Effector CD8-positive, alpha-beta T cell (primary cell): Measurements from ENCODE around the gene MAGI2.

Experiments used
- DNase-seq: peaks from one replicate; lab custom pipeline; 2025; lab: John Stamatoyannopoulos, UW

MAGI2 gene

GRCh38 chr7:78906735-78907134, 546.7 kb downstream of the MAGI2 start:
- no peak for DNase-seq

DNA sequence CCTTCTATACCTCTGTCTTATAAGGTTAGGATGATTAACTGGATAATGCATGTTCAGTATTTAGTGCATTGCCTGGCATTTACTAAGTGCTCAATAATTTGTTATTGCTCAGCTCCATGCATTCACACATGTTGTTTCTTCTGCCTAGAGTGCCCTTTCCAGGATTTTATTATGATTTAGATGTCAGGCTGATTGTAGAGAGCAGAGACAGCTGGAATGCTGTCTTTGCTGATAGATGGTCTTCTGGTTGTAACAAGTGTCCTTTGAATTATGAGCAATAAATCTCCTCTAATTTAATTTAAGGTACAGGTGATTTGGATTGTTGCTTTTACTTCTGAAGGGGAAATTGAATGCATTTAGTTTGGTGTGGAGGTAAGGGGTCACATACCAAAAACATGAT, 548.0 kb downstream of the MAGI2 start:
- DNase-seq, result no peak

- no peak for DNase-seq
Observed at GRCh38 chr7:78904983-78905382, 548.5 kb downstream of the MAGI2 start.

- no peak for DNase-seq
Observed at GRCh38 chr7:78901566-78901965, 551.9 kb downstream of the MAGI2 start.

- DNase-seq, result no peak
Observed at GRCh38 chr7:78900806-78901205, 552.7 kb downstream of the MAGI2 start.

GRCh38 chr7:78895393-78895792, 558.1 kb downstream of the MAGI2 start:
- no peak for DNase-seq

DNA sequence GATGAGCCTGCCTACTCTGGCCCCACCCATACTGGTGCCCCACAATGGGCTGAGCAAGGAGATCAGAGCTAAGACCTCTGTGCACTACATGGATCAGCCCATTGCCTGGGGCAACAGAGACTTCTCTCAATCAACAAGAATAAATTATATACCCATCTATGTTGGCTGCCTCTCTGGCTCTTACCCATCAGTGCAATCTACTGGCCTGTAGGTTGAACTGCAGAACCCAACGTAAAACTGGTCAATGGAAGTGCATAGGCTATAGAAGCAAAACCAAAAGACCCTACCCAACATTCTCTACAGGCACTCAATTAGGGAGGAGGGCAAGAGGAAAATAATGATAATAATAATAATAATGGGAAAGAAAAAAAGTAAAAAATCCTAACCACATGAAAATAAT, 574.3 kb downstream of the MAGI2 start:
- DNase-seq, result no peak

GRCh38 chr7:78873117-78873516, 580.4 kb downstream of the MAGI2 start:
- DNase-seq, result no peak

- no peak for DNase-seq
Observed at GRCh38 chr7:78864339-78864738, 589.1 kb downstream of the MAGI2 start.

- no peak for DNase-seq
Observed at GRCh38 chr7:78863281-78863680, 590.2 kb downstream of the MAGI2 start.

GRCh38 chr7:78862411-78862900, 591.0 kb downstream of the MAGI2 start:
- DNase-seq, result no peak

- no peak for DNase-seq
Observed at GRCh38 chr7:78852951-78853350, 600.5 kb downstream of the MAGI2 start.

DNA sequence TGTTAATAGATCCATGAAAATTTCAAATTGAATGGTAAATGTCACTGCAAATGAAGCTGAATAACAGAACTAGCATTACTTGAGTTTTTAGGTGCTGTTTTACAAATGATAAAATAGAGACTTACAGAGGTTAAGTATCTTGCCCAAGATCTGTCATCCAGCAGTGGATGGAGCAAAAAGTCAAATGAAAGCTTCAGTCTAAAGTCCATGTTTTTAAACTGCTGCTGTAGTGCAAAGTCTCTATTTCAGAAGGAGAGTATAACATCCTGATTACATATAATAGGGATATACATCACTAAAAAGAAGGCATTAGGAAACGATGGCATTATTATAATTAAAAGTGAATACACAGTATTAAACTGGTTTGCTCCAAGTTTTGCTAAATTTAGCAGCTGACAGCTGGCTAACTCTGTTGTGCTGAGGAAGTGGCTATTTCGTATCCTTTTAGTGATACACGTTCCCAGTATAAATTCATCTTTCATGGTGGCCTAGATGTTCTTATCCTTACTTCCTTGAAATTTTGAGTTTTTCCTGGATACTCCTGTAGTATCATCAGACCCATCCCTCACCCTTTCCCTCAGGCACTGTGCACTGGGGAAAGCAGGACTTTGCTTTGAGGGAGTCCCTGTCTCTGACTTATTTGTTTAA, 603.2 kb downstream of the MAGI2 start:
- no peak for DNase-seq

GRCh38 chr7:78845155-78845554, 608.3 kb downstream of the MAGI2 start:
- DNase-seq, result no peak

- no peak for DNase-seq
Observed at GRCh38 chr7:78842068-78842467, 611.4 kb downstream of the MAGI2 start.

DNA sequence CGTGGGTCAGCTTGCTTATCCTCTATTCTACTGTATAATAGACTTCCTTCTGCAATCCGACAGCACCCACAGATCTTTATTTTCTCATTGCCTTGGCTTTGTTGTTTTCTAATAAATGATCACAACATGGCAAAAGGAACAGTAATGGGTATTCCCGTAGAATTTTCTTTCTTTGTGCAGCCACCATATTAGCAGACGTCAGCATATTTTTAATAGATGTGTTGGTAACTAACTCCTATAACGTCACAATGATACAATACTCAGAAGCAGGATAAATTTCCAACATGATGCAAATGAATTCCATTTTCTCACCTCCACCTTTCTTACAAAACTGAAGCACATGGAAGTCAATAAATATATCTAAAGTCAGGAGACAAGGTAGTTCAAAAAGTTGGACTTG, 617.6 kb downstream of the MAGI2 start:
- DNase-seq, result no peak

- no peak for DNase-seq
Observed at GRCh38 chr7:78828317-78828716, 625.1 kb downstream of the MAGI2 start.

DNA sequence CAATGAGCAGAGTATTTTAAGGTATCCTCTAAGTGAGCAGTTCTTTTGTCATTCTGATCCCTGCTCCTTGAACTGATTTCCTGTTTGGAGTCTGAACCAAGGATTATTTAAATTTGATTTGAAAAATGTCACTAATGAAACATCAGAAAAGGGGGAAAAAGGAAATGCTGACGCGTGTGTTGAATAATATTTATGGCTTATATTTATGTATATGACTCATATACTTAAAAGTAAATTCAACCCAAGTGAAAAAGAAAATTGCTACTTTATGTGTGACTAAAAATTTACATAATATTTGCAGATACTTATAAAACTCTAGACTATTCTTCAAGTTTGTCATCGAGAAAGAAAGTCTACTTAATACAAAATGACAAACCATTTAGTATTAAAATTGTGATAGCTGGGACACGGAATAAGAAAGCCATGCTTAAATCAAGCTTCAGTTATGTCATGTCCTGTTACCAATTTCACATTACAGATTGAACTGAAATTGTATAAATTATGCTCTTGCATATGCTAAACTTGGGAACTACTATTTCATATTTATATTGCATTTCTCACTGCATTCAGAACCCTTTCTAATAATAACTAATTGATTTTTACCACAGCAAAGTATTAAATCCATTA, 649.9 kb downstream of the MAGI2 start:
- DNase-seq, result no peak

GRCh38 chr7:78794101-78794500, 659.4 kb downstream of the MAGI2 start:
- DNase-seq, result no peak

DNA sequence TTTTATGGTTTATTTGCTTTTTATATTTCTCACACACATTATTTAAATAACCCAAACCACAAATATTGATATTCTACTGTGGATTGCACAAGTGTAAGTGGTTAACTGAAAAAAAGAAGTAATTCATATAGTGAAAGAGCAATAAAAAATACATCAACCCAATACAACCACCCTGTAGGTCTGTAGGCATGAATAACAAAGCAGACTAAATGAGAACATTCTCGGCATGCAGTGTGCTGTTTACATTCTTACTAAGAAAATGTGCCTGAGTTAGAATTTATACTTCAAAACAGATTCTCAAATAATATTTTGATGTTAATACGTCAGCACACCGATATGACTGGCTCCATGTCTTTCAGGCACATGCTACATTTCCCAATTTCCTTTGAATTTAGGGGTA, 660.8 kb downstream of the MAGI2 start:
- no peak for DNase-seq

DNA sequence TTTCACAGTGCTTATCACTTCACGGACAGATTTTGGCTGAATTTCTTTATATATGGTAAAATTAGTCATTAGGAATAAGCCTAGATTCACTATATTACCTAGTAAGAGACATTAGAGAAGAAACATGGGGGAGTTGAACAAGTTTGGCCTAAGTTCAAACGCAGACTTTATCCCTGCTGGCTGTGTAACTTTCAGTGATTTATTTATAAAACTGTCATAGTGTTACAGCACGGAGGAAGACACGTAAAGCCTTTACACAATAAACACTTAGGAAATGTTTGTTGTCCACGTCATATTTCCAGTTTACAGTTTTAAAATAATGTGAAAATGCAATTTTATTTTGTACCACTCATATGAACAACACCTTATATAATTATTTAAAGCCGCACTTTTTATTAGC, 661.5 kb downstream of the MAGI2 start:
- DNase-seq, result no peak

- no peak for DNase-seq
Observed at GRCh38 chr7:78788464-78788863, 665.0 kb downstream of the MAGI2 start.

- no peak for DNase-seq
Observed at GRCh38 chr7:78787854-78788253, 665.6 kb downstream of the MAGI2 start.

GRCh38 chr7:78786055-78786454, 667.4 kb downstream of the MAGI2 start:
- no peak for DNase-seq
